IPS-18a (cell line): ENCODE measurements around the gene IGSF5.

ENCODE experiments used
- H3K27ac ChIP-seq: one replicate; pipeline ENCODE4 v1.5.1; 2013; ENCODE audit warnings: low read length
- H3K27me3 ChIP-seq: one replicate; pipeline ENCODE4 v1.6.1; 2013; ENCODE audit warnings: mild to moderate bottlenecking, low read length; ENCODE audit not compliant: control insufficient read depth, insufficient read depth
- H3K36me3 ChIP-seq: one replicate; pipeline ENCODE4 v1.6.1; 2013; ENCODE audit warnings: low read depth, low read length; ENCODE audit not compliant: control insufficient read depth
- H3K4me1 ChIP-seq: one replicate; pipeline ENCODE4 v1.6.1; 2013; ENCODE audit warnings: low read depth, low read length; ENCODE audit not compliant: control insufficient read depth
- H3K4me3 ChIP-seq: one replicate; pipeline ENCODE4 v1.5.1; 2013; ENCODE audit warnings: low read length
- H3K9ac ChIP-seq: one replicate; pipeline ENCODE4 v1.6.1; 2013; ENCODE audit warnings: mild to moderate bottlenecking, low read length, moderate library complexity
- H3K9me3 ChIP-seq: one replicate; pipeline ENCODE4 v1.6.1; 2013; ENCODE audit warnings: low read depth, low read length; ENCODE audit not compliant: control insufficient read depth

IGSF5 gene

DNA sequence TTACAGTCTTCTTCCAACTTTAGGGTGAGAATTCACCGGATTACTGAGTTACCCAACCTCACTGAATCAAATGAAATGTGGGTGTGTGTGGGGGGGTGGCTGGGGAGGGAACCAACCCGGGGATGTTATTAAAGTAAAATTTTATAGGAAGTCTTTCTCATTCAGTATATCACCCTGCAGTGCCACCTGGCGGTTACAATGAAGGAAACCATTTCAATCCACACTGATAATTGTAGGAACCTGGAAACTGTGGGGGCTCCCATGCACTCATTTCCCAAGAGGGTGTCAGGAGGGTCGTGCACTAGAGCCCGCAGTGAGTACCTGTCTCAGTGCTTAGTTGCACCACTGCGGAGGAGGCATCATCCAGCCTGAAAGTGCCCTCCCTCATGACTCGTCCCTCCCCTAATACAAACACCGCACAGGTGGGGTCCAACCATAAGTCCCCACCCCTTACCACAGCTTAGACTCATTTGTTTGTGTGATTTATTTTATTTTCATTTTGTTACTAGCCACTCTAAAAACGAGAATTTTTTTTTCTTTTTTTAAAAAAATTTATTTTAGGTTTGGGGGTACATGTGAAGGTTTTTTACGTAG is 29.1 kb upstream of the IGSF5 start:
- Histone ChIP-seq H3K9me3 (no peaks in the 10 kb centered on the region), H3K27ac (no peak overlapping the region), H3K4me3 (no peak overlapping the region), H3K9ac (no peak overlapping the region), H3K36me3 (no peaks in the 10 kb centered on the region), H3K4me1 (no peaks in the 10 kb centered on the region), H3K27me3 (no peaks in the 10 kb centered on the region)

- Histone ChIP-seq H3K4me3 (no peak overlapping the region), H3K27me3 (no peaks in the 10 kb centered on the region), H3K4me1 (no peaks in the 10 kb centered on the region), H3K36me3 (no peaks in the 10 kb centered on the region), H3K27ac (no peak overlapping the region), H3K9ac (no peak overlapping the region), H3K9me3 (no peaks in the 10 kb centered on the region)
Measured at GRCh38 chr21:39720126-39720778, 24.7 kb upstream of the IGSF5 start.

- Histone ChIP-seq H3K9me3 (no peaks in the 10 kb centered on the region), H3K4me3 (no peak overlapping the region), H3K36me3 (no peaks in the 10 kb centered on the region), H3K27me3 (no peaks in the 10 kb centered on the region), H3K9ac (no peak overlapping the region), H3K27ac (no peak overlapping the region), H3K4me1 (no peaks in the 10 kb centered on the region)
Measured at GRCh38 chr21:39721885-39722284, 23.1 kb upstream of the IGSF5 start.

DNA sequence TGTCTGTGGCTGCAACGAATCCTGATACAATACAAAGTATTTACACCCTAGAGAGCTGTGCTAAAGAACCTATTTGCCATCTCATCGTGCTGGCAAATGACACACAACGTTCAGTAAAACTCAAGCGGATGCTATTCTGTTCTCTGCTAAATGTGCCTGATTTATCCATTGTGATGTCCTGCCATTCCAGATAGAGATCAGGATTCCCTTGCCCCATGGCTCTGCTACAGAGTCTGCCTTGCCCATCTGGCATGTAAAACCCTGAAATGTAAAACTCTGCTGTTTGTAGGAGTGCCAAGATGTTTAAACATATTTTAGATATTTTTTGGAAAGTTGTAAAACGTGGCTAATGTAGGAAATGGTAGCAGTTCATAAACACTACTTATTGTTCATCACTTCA is 20.0 kb upstream of the IGSF5 start:
- Histone ChIP-seq H3K36me3 (no peaks in the 10 kb centered on the region), H3K27me3 (no peaks in the 10 kb centered on the region), H3K4me3 (no peak overlapping the region), H3K9ac (no peak overlapping the region), H3K9me3 (no peaks in the 10 kb centered on the region), H3K4me1 (no peaks in the 10 kb centered on the region), H3K27ac (no peak overlapping the region)

DNA sequence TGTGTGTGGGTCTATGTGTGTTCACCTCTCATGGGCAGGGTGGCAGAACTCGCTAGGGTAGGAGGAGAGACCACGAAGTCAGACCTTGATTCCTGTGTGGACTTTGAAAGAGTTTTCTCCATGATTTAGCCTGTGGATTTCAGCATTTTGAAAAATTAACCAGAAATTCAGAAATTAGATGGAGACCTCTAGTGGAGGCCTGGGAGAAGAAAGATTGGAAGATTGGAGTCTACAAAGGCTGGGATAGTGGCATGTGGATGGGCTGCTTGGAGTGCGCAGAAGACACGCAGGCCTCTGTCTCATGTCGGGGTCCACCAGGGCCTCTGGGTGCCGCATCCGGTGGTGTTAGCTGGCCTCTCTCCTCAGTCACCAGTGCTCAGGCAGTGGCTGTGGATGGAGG is 18.9 kb upstream of the IGSF5 start:
- no peaks in the 10 kb centered on the region for H3K27me3 ChIP-seq
- H3K4me3 ChIP-seq, result no peak overlapping the region
- no peak overlapping the region for H3K27ac ChIP-seq

DNA sequence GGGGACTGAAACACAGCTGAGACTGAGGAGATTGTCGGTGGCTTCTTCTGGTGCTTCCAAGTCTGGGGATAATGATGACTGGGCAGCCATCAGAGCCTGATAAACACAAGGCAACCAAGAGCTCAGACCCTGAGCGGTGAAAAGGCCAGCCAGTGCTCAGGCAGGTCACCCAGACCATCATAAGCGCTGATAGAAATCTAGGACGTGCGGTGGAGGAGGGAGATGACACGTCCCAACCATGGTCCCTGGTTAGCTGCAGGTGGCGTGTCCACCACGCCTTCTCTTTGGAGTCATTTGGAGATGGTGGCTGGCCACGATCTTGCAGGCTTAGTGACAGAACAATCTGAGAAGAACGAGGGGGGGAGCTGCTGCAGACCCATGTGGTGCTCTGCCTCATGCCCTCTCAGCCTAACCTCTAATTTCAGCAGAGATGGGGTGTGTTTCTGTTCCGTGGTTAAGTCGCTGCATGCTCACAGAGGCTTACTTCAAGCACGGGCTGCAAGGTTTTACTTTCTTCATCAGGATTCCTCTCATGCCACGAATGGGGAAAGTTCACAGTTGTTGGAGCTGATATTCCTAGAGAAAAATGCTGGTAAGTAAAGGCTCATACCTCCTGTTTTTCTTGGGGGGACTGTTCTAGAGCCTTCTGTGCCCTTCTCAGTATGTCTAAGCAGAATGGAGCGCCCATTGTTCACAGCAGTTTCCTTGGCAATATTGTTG is 17.4 kb upstream of the IGSF5 start:
- no peak overlapping the region for H3K4me3 ChIP-seq
- no peak overlapping the region for H3K27ac ChIP-seq
- no peaks in the 10 kb centered on the region for H3K36me3 ChIP-seq
- no peaks in the 10 kb centered on the region for H3K9me3 ChIP-seq
- H3K27me3 ChIP-seq, result no peaks in the 10 kb centered on the region
- no peaks in the 10 kb centered on the region for H3K4me1 ChIP-seq
- H3K9ac ChIP-seq, result no peak overlapping the region

More for the DNA sequence above, 18.9 kb upstream of the IGSF5 start:
- Histone ChIP-seq H3K9ac (no peak overlapping the region), H3K36me3 (no peaks in the 10 kb centered on the region), H3K4me1 (no peaks in the 10 kb centered on the region), H3K9me3 (no peaks in the 10 kb centered on the region)

DNA sequence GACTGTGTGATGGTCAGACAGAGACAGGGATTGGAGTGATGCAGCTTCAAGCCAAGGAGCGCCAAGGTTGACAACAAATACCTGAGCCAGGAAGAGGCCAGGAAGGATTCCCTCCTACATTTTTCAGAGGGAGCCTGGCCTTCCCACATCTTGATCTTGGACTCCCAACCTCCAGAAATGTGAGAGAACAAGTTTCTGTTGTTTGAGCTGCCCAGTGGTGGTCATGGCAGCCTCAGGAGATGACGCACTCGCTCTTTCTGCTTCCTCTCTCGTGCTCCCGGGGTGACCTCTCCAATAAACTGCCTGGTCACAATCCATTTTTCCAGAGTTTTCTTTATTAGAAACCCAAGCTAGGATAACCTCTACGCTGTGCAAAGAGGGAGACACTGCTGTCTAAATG is 16.6 kb upstream of the IGSF5 start:
- no peak overlapping the region for H3K27ac ChIP-seq
- no peak overlapping the region for H3K4me3 ChIP-seq
- no peaks in the 10 kb centered on the region for H3K4me1 ChIP-seq
- H3K9me3 ChIP-seq, result no peaks in the 10 kb centered on the region
- no peaks in the 10 kb centered on the region for H3K27me3 ChIP-seq
- H3K36me3 ChIP-seq, result no peaks in the 10 kb centered on the region
- H3K9ac ChIP-seq, result no peak overlapping the region

DNA sequence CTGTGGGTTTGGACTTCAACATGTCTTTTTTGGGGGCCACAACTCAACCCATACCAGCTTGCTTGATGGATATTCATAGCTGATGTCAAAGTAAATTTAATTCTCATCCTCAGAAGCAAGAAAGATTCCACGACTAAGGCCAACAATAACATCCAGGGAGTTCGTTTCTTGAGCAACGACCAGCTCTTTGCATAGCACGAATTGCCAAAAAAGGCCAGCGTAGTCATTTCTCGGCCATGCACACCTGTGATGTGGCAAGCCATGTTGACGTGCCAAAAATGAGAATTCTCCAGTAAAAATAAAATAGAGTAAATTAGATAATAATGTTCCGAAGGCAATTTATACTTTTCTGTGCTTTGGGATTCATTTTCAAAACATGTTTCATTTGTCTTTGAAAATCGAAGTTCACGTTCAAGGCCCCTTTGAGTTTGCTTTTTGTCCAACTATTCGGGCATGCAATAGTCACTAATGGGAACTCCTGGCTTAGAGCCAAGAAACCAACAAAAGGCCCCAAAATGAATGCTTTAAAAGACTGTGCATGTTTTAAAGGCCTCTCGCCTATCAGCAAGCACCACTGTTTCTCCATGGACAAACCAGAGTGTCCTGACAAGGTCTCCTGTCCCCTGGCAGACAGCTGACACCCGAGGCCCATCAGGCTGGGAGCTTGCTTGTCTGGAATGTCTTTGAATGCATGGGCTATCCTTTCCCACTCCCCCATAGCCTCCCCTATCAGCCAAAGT is 14.4 kb upstream of the IGSF5 start:
- Histone ChIP-seq H3K27ac (no peak overlapping the region), H3K36me3 (no peaks in the 10 kb centered on the region), H3K9ac (no peak overlapping the region), H3K27me3 (no peaks in the 10 kb centered on the region), H3K4me3 (no peak overlapping the region), H3K9me3 (no peaks in the 10 kb centered on the region), H3K4me1 (no peaks in the 10 kb centered on the region)

DNA sequence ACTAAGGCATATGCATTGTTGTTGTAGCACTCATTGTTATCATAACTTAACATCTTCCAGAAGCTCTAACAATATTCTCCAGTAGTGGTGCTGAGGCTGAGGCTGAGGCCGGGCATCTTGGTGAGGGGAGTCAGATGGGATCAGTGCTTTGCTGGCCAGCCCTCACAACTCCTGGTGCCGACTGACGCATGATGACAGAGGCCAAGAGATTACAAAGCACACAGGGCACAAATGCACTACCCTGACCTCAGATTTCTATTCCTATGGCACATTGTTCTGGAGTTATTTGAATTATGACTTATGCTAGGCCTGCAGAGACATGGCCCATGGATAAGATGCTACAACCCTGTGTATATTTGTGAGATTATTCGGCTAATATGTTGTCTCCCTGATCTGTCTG is 8.3 kb upstream of the IGSF5 start:
- Histone ChIP-seq H3K4me1 (no peaks in the 10 kb centered on the region), H3K9me3 (no peaks in the 10 kb centered on the region), H3K4me3 (no peak overlapping the region), H3K36me3 (no peaks in the 10 kb centered on the region), H3K9ac (no peak overlapping the region), H3K27me3 (no peaks in the 10 kb centered on the region), H3K27ac (no peak overlapping the region)

DNA sequence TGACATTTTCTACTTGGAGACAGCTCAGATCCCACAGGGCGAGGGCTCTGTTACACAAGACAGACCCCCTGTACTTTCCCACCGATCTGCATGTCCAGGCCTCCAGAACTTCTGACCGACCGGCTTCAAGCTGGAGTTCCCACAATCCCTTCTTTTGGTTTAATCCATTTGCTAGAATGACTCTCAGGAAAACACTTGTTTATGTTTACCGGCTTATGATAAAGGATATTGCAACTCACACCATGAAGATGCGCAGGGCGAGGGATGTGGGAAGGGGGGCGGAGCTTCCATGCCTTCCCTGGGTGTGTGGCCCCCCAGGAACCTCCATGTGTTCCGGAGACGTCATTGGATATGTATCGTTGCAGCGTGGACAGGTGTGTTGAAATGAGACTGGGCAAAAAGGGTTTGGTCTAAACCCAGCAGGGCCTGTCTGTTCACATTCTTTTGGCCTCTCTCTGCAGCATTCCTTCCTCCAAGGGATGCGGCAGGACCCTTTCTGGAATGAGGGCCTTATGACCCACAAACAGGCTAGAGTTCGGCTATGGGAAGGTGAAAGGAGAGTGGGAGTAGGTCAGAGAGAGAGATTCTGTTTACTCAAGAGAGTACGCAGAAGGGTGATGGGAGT is 7.5 kb upstream of the IGSF5 start:
- no peak overlapping the region for H3K9ac ChIP-seq
- H3K36me3 ChIP-seq, result no peaks in the 10 kb centered on the region

GRCh38 chr21:39738566-39738965 is 6.4 kb upstream of the IGSF5 start:
- H3K27me3 ChIP-seq, result no peaks in the 10 kb centered on the region
- no peaks in the 10 kb centered on the region for H3K4me1 ChIP-seq
- H3K9me3 ChIP-seq, result no peaks in the 10 kb centered on the region
- no peak overlapping the region for H3K4me3 ChIP-seq
- H3K36me3 ChIP-seq, result no peaks in the 10 kb centered on the region
- H3K9ac ChIP-seq, result no peak overlapping the region
- H3K27ac ChIP-seq, result no peak overlapping the region

More for the DNA sequence above, 7.5 kb upstream of the IGSF5 start:
- Histone ChIP-seq H3K27me3 (no peaks in the 10 kb centered on the region), H3K4me1 (no peaks in the 10 kb centered on the region), H3K4me3 (no peak overlapping the region), H3K27ac (no peak overlapping the region), H3K9me3 (no peaks in the 10 kb centered on the region)
